GM12891 (cell line): ENCODE results near the gene MYEOV.

Experiments used
- DNase-seq: peaks from one replicate; pipeline ENCODE4 v3.0.0; 2011; ENCODE audit warnings: low spot score; ENCODE audit not compliant: insufficient read length
- FAIRE-seq: peaks from 2 replicates; lab custom pipeline; 2011; peaks lifted over from hg19 to GRCh38; lab: Jason Lieb, UNC
- PAX5 ChIP-seq: IDR thresholded peaks from 2 replicates; pipeline ENCODE4 v1.6.1; 2011; ENCODE audit warnings: low read length, moderate library complexity, mild to moderate bottlenecking; ENCODE audit not compliant: insufficient read depth, severe bottlenecking
- POLR2A ChIP-seq: IDR thresholded peaks from 2 replicates; pipeline ENCODE4 v1.6.1; 2011; ENCODE audit warnings: low read depth, low read length, control low read depth
- POLR2AphosphoS5 ChIP-seq: IDR thresholded peaks from 2 replicates; pipeline ENCODE4 v1.6.1; 2011; ENCODE audit warnings: low read depth, low read length, control low read depth
- POU2F2 ChIP-seq: IDR thresholded peaks from 2 replicates; pipeline ENCODE4 v1.6.1; 2011; ENCODE audit warnings: low read depth, mild to moderate bottlenecking, control low read depth, low read length, moderate library complexity
- SPI1 ChIP-seq: IDR thresholded peaks from 2 replicates; pipeline ENCODE4 v1.6.1; 2011; ENCODE audit warnings: low read depth, low read length, control low read depth
- TAF1 ChIP-seq: IDR thresholded peaks from 2 replicates; pipeline ENCODE4 v1.6.1; 2011; ENCODE audit warnings: low read depth, low read length, control low read depth

The MYEOV gene

GRCh38 chr11:69327741-69328191 is 33.8 kb downstream of the MYEOV start:
- no peak for TF ChIP-seq PAX5
- TF ChIP-seq POLR2AphosphoS5 = no peak
- no peak for TF ChIP-seq SPI1
- TF ChIP-seq POLR2A = no peak
- no peak for TF ChIP-seq POU2F2
- no peak for TF ChIP-seq TAF1
- DNase-seq = no peak
- no peak for FAIRE-seq

- DNase-seq (no peak), FAIRE-seq (no peak)
- no peak for TF ChIP-seq POLR2AphosphoS5
- no peak for TF ChIP-seq POLR2A
- TF ChIP-seq SPI1 = no peak
- no peak for TF ChIP-seq POU2F2
- no peak for TF ChIP-seq TAF1
- no peak for TF ChIP-seq PAX5
Measured at GRCh38 chr11:69328231-69328630, 34.3 kb downstream of the MYEOV start.

- DNase-seq (no peak), FAIRE-seq (no peak)
- TF ChIP-seq SPI1 (no peak), POLR2A (no peak), POLR2AphosphoS5 (no peak), POU2F2 (no peak), PAX5 (no peak), TAF1 (no peak)
Measured at GRCh38 chr11:69329581-69329980, 35.6 kb downstream of the MYEOV start.

- DNase-seq (no peak), FAIRE-seq (no peak)
- TF ChIP-seq POLR2AphosphoS5 (no peak), TAF1 (no peak), PAX5 (no peak), POLR2A (no peak), POU2F2 (no peak), SPI1 (no peak)
Measured at GRCh38 chr11:69330330-69330729, 36.4 kb downstream of the MYEOV start.

GRCh38 chr11:69333149-69333710 is 39.3 kb downstream of the MYEOV start:
- TF ChIP-seq POU2F2 (no peak), SPI1 (no peak), TAF1 (no peak), POLR2A (no peak), POLR2AphosphoS5 (no peak), PAX5 (no peak)
- FAIRE-seq = no peak
- no peak for DNase-seq

GRCh38 chr11:69333879-69334278 is 39.9 kb downstream of the MYEOV start:
- TF ChIP-seq PAX5 (no peak), POLR2AphosphoS5 (no peak), POU2F2 (no peak), POLR2A (no peak), SPI1 (no peak), TAF1 (no peak)
- no peak for FAIRE-seq
- no peak for DNase-seq

GRCh38 chr11:69335007-69335780 is 41.2 kb downstream of the MYEOV start:
- TF ChIP-seq TAF1 (no peak), POU2F2 (peak; percentile 77; the same call in 1 of the 2 replicates), POLR2A (no peak), SPI1 (no peak), PAX5 (no peak)
- FAIRE-seq (no peak), DNase-seq (no peak)

- DNase-seq = no peak
- FAIRE-seq = no peak
- TF ChIP-seq POU2F2 (no peak), SPI1 (no peak), POLR2AphosphoS5 (no peak), PAX5 (no peak), POLR2A (no peak), TAF1 (no peak)
Measured at GRCh38 chr11:69335781-69336405, 41.9 kb downstream of the MYEOV start.

- FAIRE-seq = peak; percentile 80
- TF ChIP-seq PAX5 = no peak
- peak; percentile 73 for TF ChIP-seq SPI1
- 0 out of 2 replicates have a peak, but pooled peaks have one; percentile 47 for TF ChIP-seq POU2F2
- TF ChIP-seq POLR2A = no peak
- TF ChIP-seq TAF1 = no peak
- peak; percentile 35 for DNase-seq
Measured at GRCh38 chr11:69337211-69337721, 43.3 kb downstream of the MYEOV start.
